T-cell (primary cell): Measurements from ENCODE around the gene SAMD10. TPM values are rescaled to one million over a fixed set of nuclear protein-coding genes. Genes with fewer than 3 reads are reported as not detected.
"Not testable (repeated sequence)": the region's sequence is repeated elsewhere in the genome, so short reads cannot be mapped to it uniquely, and the experiment has no call there.

Experiments used
- ATAC-seq, 4 experiments: fragments of 200-7000 bp in 3 of 4; fragments of 150-1000 bp in 1 of 4; cut with Tn5 transposase; replicated peaks in 1 of 4; 1 replicate in 3 of 4; 2 replicates in 1 of 4; pipeline ENCODE4 v1.10.0; 2021; ENCODE audit warnings: moderate library complexity in 3 of 4, mild to moderate bottlenecking in 2 of 4, moderate number of reproducible peaks in 1 of 4
- CTCF ChIA-PET, 2 donors: fragments of 300-600 bp; sonication (Branson Sonifier 250); formaldehyde crosslinking; loops; one replicate each; lab custom pipeline; 2022; ENCODE audit warnings: antibody characterized with exemption in 2 of 2; lab: Charles Lee
- POLR2A ChIA-PET, 2 donors: fragments of 300-600 bp; sonication (Branson Sonifier 250); formaldehyde crosslinking; loops; one replicate each; lab custom pipeline; 2022; ENCODE audit warnings: antibody characterized with exemption in 2 of 2; lab: Charles Lee
- DNase-seq, 35 experiments: peaks; one replicate each; pipeline versions ENCODE4 v3.0.0 to v3.0.0-alpha.2; 2013 to 2023
- H3K27ac ChIP-seq: one replicate; pipeline ENCODE4 v1.5.1; 2013; ENCODE audit warnings: low read length
- H3K27me3 ChIP-seq, 2 experiments: replicated peaks in 1 of 2; 1 replicate in 1 of 2; 2 replicates in 1 of 2; pipeline versions ENCODE4 v1.6.1 to v1.7.0; 2013; ENCODE audit warnings: low read length in 1 of 2, mixed read lengths in 1 of 2; ENCODE audit not compliant: control insufficient read depth in 2 of 2, insufficient read depth in 2 of 2; ENCODE audit errors: extremely low read depth in 1 of 2
- H3K36me3 ChIP-seq, 2 donors: 1 replicate in 1 of 2; 2 replicates in 1 of 2; pipeline versions ENCODE4 v1.6.1 to v1.7.0; 2013; ENCODE audit warnings: low read length in 1 of 2; ENCODE audit not compliant: control insufficient read depth in 2 of 2, insufficient read depth in 1 of 2; ENCODE audit errors: extremely low read depth in 1 of 2
- H3K4me1 ChIP-seq, 2 experiments: 1 replicate in 1 of 2; 2 replicates in 1 of 2; pipeline versions ENCODE4 v1.6.1 to v1.7.0; 2013; ENCODE audit warnings: low read length in 2 of 2, mixed read lengths in 1 of 2; ENCODE audit not compliant: insufficient read depth in 2 of 2, control insufficient read depth in 1 of 2; ENCODE audit errors: extremely low read depth in 1 of 2
- H3K4me3 ChIP-seq, 2 donors: 1 replicate in 1 of 2; 2 replicates in 1 of 2; pipeline versions ENCODE4 v1.5.1 to v1.7.0; 2013; ENCODE audit warnings: mild to moderate bottlenecking in 2 of 2, low read length in 1 of 2, moderate library complexity in 1 of 2; ENCODE audit not compliant: control insufficient read depth in 1 of 2; ENCODE audit errors: extremely low read depth in 1 of 2
- H3K9me3 ChIP-seq: 2 replicates; pipeline ENCODE4 v1.7.0; 2013
- H3K27ac Mint-ChIP-seq, 2 donors: one replicate each; pipeline ENCODE4 v1.8.0; 2020 to 2021; ENCODE audit warnings: mild to moderate bottlenecking in 2 of 2, mixed read lengths in 2 of 2
- H3K27me3 Mint-ChIP-seq, 2 donors: one replicate each; pipeline ENCODE4 v1.8.0; 2021 to 2022; ENCODE audit warnings: mixed read lengths in 2 of 2
- H3K36me3 Mint-ChIP-seq: one replicate; pipeline ENCODE4 v1.8.0; 2021; ENCODE audit warnings: mixed read lengths
- H3K4me1 Mint-ChIP-seq, 3 donors: one replicate each; pipeline ENCODE4 v1.8.0; 2020 to 2022; ENCODE audit warnings: mixed read lengths in 3 of 3, mild to moderate bottlenecking in 1 of 3
- H3K4me3 Mint-ChIP-seq, 3 donors: one replicate each; pipeline ENCODE4 v1.8.0; 2020 to 2022; ENCODE audit warnings: mild to moderate bottlenecking in 3 of 3, mixed read lengths in 3 of 3, moderate library complexity in 3 of 3
- H3K9me3 Mint-ChIP-seq, 3 donors: one replicate each; pipeline ENCODE4 v1.8.0; 2020 to 2022; ENCODE audit warnings: mixed read lengths in 3 of 3
- WGBS: methylation state at CpG from one replicate; pipeline ENCODE4 v1.1.5; 2013; ENCODE audit warnings: missing lambda C conversion rate; ENCODE audit not compliant: insufficient coverage; 5-methylcytosine and 5-hydroxymethylcytosine counted together
- total RNA-seq, 35 experiments: library from RNA in 6 of 35; stranded (reverse) in 6 of 35; fragments of 120-200 nt in 1 of 35; gene quantifications; one replicate each; pipeline versions ENCODE4 v1.2.1 to v1.2.4 and lab custom pipeline; 2013 to 2026

The SAMD10 gene
- total RNA-seq, 5 donors from 2014 or later (not counting 1 experiment from before 2014, with no cell fraction given) = 16.1 to 30.8 (median 17.7) TPM

- peaks cover 3% of the 10 kb centered on the region for H3K36me3 Mint-ChIP-seq
- H3K9me3 Mint-ChIP-seq = no peaks in the 10 kb centered on the region
- Histone ChIP-seq H3K4me1 (peaks cover 0 to 4% of the 10 kb centered on the region in 2 experiments), H3K27ac (no peak overlapping the region), H3K27me3 (no peaks in the 10 kb centered on the region), H3K36me3 (peaks cover 23 to 38% of the 10 kb centered on the region in 2 donors), H3K4me3 (no peak overlapping the region), H3K9me3 (no peaks in the 10 kb centered on the region)
- ChIA-PET POLR2A (no interaction called here), CTCF (no interaction called here)
- ATAC-seq (no peak), DNase-seq (no peak)
- WGBS = 96% methylated on average over 52 of the region's 61 CpGs
- no peaks in the 10 kb centered on the region for H3K27me3 Mint-ChIP-seq
- H3K4me3 Mint-ChIP-seq = no peak overlapping the region
- H3K27ac Mint-ChIP-seq = no peak overlapping the region
- H3K4me1 Mint-ChIP-seq = peaks cover 2 to 5% (median 4%) of the 10 kb centered on the region in 3 donors
These were observed 16.8 kb downstream of the SAMD10 start for GRCh38 chr20:63962426-63963347.

DNA sequence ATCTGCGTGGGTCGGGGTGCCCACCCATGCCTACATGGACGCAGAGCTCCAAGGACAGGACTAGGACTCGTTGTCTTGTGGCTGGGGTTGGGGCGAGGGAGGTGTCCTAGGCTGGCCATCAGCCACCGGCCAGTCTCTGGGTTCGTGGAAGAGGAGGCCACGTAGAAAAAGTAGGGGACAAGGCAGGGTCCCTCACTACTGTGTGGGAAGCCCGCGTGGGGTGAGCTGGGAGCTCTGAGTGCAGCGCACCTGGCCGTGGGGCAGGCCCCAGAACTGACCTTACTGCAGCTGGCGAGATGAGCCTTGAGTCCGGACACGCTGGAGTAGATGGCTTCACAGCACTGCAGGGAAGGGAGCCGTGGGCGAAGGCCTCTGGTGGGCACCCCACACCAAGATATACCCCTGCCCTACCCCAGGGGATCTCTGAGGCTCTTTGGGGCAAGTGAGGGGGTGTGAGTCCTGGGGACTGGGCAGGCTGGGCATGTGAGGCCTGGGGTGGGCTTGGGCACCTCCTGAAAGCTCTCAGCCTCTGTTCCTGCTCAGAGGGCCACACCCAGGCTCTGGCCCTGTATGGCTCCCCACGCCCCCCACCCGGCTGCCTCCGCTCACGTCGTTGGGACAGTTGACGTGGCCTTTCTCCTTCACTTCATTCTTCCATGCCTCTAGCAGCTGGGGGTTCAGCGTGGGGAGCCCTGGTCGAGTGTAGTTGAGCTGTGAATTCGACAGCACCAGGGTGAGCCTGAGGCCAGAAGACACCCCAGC, 17.6 kb downstream of the SAMD10 start:
- no peak overlapping the region for H3K27ac Mint-ChIP-seq

GRCh38 chr20:63960654-63961621, 18.5 kb downstream of the SAMD10 start:
- H3K27me3 Mint-ChIP-seq, H3K9me3 Mint-ChIP-seq, H3K36me3 Mint-ChIP-seq, H3K4me3 ChIP-seq, ATAC-seq, POLR2A ChIA-PET, H3K9me3 ChIP-seq, H3K27me3 ChIP-seq, CTCF ChIA-PET, H3K4me3 Mint-ChIP-seq, H3K27ac Mint-ChIP-seq, H3K27ac ChIP-seq, DNase-seq: not testable (repeated sequence)
- WGBS = 81% methylated on average over 12 of the region's 15 CpGs
- Histone ChIP-seq H3K36me3 (peaks cover 23 to 28% of the 10 kb centered on the region in 2 donors), H3K4me1 (peaks cover 6 to 16% of the 10 kb centered on the region in 2 experiments)
- peaks cover 5 to 12% (median 9%) of the 10 kb centered on the region in 3 donors for H3K4me1 Mint-ChIP-seq

More for the DNA sequence above, 17.6 kb downstream of the SAMD10 start:
- POLR2A ChIA-PET = no interaction called here
- H3K27me3 ChIP-seq = no peaks in the 10 kb centered on the region
- H3K9me3 ChIP-seq = no peaks in the 10 kb centered on the region
- H3K4me1 Mint-ChIP-seq = peaks cover 5 to 12% (median 7%) of the 10 kb centered on the region in 3 donors
- H3K27me3 Mint-ChIP-seq = no peaks in the 10 kb centered on the region
- no peak overlapping the region for H3K27ac ChIP-seq
- peaks cover 23 to 35% of the 10 kb centered on the region in 2 donors for H3K36me3 ChIP-seq
- ATAC-seq (no peak), DNase-seq (no peak)
- no peak overlapping the region for H3K4me3 ChIP-seq
- CTCF ChIA-PET = no interaction called here
- peaks cover 6 to 12% of the 10 kb centered on the region in 2 experiments for H3K4me1 ChIP-seq
- peaks cover 3% of the 10 kb centered on the region for H3K36me3 Mint-ChIP-seq
- no peaks in the 10 kb centered on the region for H3K9me3 Mint-ChIP-seq
- 95% methylated on average over 20 of the region's 26 CpGs for WGBS
- H3K4me3 Mint-ChIP-seq = no peak overlapping the region

DNA sequence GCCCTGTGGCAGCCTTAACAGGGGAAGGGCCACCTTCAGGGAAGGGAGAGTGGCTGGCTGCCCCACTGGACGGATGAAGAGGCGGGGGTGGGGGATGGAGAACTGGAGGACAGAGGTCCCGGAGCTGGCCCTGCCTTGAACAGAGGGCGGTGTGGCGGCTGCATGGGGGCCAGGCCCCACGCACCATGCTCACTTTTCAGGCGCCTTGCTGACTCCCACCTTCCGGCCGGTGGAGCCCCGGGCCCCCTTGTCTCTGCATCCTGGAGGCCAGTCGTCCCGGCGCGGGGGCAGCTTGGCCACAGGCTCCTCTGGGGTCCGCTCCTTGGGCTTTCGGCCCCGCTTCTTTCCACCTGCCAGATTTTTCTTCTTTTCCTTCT, 19.8 kb downstream of the SAMD10 start:
- Mint-ChIP-seq H3K27me3 (no peaks in the 10 kb centered on the region), H3K36me3 (no peaks in the 10 kb centered on the region), H3K9me3 (no peaks in the 10 kb centered on the region), H3K4me3 (no peak overlapping the region), H3K27ac (peak overlapping the region in 1 of 2 donors; percentile 61), H3K4me1 (peaks cover 11 to 17% (median 15%) of the 10 kb centered on the region in 3 donors)
- Histone ChIP-seq H3K4me3 (no peak overlapping the region), H3K27ac (no peak overlapping the region), H3K9me3 (no peaks in the 10 kb centered on the region), H3K36me3 (peaks cover 23 to 28% of the 10 kb centered on the region in 2 donors), H3K27me3 (no peaks in the 10 kb centered on the region), H3K4me1 (peaks cover 8 to 28% of the 10 kb centered on the region in 2 experiments)
- no peak for DNase-seq
- POLR2A ChIA-PET = no interaction called here
- no peak for ATAC-seq
- WGBS = 91% methylated on average over 5 of the region's 17 CpGs
- CTCF ChIA-PET = no interaction called here

- Histone ChIP-seq H3K27me3 (no peaks in the 10 kb centered on the region), H3K27ac (no peak overlapping the region), H3K36me3 (peaks cover 22 to 23% of the 10 kb centered on the region in 2 donors), H3K4me3 (no peak overlapping the region), H3K9me3 (no peaks in the 10 kb centered on the region), H3K4me1 (peaks cover 11 to 33% of the 10 kb centered on the region in 2 experiments)
- 97% methylated on average over 8 of the region's 10 CpGs for WGBS
- CTCF ChIA-PET = no interaction called here
- H3K4me1 Mint-ChIP-seq = peaks cover 17 to 22% (median 20%) of the 10 kb centered on the region in 3 donors
- no peaks in the 10 kb centered on the region for H3K9me3 Mint-ChIP-seq
- no peaks in the 10 kb centered on the region for H3K36me3 Mint-ChIP-seq
- POLR2A ChIA-PET = no interaction called here
- peak overlapping the region in 1 of 2 donors; percentile 61 for H3K27ac Mint-ChIP-seq
- no peak overlapping the region for H3K4me3 Mint-ChIP-seq
- H3K27me3 Mint-ChIP-seq = no peaks in the 10 kb centered on the region
- no peak for ATAC-seq
- no peak for DNase-seq
These were observed 20.3 kb downstream of the SAMD10 start for GRCh38 chr20:63958964-63959698.
